T1000 (cell line): ENCODE measurements around the gene CSKMT.
"Not testable (repeated sequence)": the region's sequence is repeated elsewhere in the genome, so short reads cannot be mapped to it uniquely, and the experiment has no call there.

Experiments
- DNase-seq: peaks from one replicate; lab custom pipeline; 2025; ENCODE audit warnings: mixed read lengths; lab: John Stamatoyannopoulos, UW

The CSKMT gene

DNA sequence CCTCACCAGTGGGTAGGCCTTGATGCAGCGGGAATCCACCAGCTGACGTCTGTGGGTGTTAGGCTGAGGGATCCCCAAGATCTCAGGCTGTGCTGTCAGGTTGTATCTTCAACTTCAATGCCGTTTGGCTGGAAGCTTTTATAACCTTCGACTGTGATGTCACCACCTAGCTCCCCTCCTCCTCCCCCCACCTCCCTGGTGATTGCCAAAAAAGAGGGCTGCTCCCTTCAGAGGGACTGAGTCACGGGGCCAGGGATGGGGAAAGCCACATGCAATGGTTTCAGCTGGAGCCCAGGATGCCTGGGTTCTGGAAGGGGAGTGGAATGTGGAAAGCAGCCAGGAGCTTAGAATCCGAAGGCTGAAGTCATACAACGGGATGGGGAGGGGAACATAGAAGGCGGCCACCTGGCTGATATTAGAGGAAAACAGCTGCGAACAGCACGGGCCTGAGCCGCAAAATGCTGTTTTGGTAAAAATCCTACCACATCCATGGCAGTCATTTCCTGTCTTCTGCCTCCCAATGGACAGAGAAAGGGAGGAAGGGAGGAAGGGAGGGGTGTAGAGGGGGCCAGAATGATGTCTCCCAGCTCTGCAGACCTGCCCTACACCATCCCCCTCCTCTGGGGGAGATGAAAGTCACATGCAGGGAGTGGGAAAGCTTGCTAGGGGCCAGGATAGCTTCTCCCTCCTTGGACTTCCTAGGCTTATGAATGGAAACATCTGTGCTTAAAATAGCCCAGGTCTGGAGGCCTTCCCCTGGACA is 24.5 kb downstream of the CSKMT start, which contains the start of gene LRRN4CL:
LRRN4CL (minus strand) TSS at position 110 of the 763 bp plus-strand sequence. CDS start 1,022 bp downstream, outside the sequence.
- peak; percentile 71 for DNase-seq

DNA sequence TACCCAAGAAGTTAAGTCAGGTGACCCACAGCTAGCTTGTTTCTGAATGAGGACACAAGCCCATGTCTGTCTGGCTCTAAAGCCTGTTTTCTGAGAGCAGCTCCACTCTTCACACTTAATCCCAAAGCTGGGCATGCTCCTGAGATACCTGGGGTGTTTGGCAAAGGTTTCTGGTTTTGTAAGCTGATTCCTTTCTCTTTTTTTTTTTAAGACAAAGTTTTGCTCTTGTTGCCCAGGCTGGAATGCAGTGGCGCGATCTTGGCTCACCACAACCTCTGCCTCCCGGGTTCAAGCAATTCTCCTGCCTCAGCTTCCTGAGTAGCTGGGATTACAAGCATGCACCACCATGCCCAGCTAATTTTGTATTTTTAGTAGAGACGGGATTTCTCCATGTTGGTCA is 28.5 kb downstream of the CSKMT start:
- not testable (repeated sequence) for DNase-seq

DNA sequence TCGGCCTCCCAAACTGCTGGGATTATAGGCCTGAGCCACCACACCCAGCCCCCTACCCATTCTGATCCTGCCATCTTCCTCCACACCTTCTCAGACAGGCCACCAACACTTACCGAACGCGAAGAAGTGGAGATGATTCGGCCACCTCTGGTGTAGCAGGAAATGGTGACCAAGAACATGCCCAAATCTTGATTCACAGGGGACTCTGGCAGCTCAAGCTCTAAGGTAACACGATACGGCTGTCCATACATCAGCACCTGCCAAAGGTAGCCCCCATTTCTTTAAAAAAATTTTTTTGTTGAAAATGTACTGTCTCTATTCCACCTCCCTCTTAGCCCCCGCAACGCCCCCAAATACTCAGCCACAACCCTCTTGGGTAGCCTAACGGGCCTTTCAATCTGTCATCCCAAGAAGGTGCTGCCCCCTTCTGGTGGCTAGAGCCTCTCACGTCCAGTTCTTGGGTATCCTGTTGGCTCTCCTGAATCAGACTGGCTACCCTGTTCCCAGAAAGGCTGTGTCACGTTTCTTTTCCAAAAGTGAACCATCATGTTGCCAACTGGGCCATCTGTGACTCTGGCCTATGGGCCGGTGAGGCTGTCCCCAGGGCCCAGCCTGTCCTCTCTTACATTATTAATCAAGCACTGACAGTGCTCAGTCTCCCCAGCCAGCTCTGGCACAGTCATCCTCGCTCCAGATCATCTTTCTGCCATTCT is 29.5 kb downstream of the CSKMT start:
- DNase-seq, result peak; percentile 41

DNA sequence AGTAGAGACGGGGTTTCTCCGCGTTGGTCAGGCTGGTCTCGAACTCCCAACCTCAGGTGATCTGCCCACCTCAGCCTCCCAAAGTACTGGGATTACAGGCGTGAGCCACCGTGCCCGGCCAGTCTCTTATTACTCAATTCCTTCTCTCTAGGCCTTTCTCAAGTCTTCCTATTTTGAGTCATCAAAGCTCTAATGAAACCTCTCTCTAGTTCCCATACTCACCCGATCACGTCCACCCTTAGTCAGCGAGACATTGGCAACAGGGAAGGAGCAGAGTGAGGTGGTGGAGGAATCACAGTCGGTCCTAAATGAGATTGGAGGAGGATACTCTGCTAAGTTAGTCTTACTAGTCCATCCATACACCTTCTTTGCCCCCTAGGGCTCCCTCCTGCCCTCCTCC is 37.1 kb downstream of the CSKMT start:
- DNase-seq, result no peak

DNA sequence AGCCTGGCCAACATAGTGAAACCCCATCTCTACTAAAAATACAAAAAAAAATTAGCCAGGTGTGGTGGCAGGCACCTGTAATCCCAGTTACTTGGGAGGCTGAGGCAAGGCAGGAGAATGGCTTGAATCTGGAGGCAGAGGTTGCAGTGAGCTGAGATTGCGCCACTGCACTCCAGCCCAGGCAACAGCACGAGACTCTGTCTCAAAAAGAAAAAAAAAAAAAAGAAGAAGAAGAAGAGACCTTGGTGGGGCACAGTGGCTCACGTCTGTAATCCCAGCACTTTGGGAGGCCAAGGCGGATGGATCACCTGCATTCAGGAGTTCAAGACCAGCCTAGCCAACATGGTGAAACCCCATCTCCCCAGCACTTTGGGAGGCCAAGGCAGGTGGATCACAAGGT is 38.8 kb downstream of the CSKMT start:
- not testable (repeated sequence) for DNase-seq

DNA sequence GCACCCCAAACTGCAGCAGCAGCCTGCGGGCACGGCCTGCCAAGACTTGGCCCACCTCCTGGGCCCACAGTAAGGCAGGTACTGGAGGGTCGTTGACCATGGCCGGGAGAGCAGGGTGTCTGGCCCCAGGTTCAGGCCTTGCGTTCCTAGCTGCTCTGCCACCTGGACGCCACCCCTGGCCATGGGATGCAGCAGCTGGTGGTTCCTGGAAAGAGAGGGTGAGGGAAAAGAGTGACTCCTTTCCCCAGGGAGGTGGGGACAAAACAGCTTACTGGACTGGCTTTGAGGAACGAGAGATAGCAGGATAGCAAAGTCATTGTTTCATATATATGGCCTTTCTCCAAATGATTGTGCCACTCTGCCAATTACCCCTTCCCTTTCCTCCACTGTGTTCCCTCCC is 40.3 kb downstream of the CSKMT start:
- DNase-seq, result no peak

DNA sequence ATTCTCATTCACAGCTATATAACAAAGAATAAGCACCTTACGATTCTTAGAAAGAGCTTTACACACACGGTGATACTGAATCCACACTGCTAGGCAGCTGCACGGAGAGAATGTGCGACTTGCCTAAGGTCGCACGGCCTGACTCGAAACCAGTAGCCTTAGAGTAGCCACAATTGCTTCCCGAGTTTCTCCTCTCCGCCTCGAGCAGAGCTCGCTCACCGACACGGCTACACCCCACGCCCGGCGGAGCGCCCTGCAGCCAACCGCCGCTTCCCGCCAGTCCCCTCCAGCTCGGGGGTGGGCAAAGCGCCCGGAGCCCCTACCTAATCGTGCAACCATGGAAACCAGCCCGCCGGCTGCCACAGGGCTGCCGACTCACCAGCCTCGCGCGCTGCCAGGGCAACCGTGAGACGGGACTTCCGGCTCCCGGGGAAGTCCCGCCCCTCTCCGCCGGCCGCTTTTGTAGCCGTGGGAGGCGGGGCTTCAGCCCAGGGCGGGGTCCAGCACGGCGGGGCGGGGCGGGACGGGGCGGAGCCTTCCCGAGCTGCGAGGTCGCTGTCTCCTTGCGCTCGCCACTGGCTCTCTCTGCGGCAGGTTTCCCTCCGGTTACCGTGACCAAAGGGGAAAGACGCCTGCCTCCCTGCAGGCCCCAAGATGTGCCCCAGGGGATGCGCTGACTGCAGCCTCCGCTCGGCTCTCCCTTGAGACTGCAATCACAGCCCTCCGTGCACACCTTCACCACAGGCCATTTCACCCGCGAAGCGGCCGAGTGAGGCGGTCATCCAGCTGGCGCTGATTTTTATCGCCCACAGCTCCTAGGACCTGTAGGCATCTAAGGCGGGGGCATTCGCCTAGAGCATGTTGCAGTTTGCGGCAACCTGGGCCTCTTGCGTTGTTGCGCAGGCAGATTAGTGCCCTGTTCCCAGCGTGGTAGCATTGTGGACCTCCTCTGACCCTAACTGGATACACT is 41.1 kb downstream of the CSKMT start:
- DNase-seq, result peak; percentile 96

DNA sequence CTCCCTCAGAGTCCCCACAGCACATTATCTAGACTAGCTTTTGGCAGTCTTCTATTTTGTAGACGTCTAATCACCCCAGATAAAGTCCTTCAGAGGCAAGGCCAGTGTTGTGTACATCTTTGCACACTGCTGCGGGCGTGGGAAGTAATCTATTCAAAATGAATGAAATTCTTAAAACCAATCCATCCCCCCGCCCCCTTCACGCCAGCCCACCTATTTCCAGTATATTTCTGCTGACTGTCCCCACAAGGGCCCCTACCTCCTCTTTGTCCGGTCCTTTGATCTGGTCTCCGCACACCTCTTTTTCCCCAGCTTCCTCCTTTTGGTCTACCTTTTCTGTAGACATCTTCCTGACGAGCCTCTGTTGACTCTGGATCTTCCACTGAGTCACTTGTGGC is 41.7 kb downstream of the CSKMT start:
- DNase-seq, result no peak

DNA sequence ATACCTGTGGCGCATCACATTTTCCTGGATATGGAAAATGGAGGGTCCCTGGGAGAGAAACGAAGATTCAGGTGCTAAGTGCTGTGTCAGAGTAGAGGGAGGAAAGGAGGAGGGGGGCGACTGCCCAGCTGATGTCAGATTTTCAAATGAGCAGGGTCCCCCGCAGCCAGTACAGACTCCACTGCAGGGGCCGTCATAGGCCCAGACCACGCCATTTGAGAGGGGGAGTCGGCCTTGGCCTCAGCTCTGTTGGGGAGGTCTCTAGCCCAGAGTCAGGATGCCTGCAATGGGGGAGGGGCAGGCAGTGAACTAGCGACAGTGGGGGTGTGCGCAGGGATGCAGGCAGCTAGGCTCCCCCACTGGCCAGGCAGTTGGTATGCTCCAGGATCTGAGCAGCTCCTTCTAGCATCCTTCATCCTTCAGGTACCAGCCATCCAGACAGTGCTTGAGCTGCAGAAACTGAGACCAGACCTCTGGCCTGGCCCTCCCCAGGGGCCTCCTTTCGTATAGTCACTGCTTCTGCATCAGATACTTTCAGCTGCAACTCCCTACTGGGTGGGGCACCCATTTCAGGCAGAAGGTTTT is 42.3 kb downstream of the CSKMT start, which contains the start of the genes BSCL2 and GNG3:
BSCL2 (minus strand) TSS at position 148 of the 585 bp plus-strand sequence. CDS start 229 bp downstream, outside the sequence.
GNG3 (plus strand) TSS at position 400 of the 585 bp plus-strand sequence. CDS start 620 bp downstream, outside the sequence.
- DNase-seq, result no peak

DNA sequence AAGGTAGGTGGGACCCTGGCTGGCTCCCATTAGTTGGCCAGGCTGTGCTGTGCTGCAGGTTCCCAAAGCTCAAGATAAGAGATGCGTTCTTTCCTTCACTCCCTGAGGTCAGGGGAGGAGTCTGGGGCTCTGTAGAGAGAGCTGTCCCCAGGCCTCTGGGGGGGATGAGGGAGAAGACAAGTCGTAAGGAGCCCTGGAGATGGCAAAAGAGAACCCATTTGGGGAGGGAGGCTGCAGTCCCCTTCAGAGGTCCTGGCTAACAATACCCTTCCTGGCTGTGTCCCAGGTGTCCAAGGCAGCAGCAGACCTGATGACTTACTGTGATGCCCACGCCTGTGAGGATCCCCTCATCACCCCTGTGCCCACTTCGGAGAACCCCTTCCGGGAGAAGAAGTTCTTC is 43.3 kb downstream of the CSKMT start:
- DNase-seq, result no peak

DNA sequence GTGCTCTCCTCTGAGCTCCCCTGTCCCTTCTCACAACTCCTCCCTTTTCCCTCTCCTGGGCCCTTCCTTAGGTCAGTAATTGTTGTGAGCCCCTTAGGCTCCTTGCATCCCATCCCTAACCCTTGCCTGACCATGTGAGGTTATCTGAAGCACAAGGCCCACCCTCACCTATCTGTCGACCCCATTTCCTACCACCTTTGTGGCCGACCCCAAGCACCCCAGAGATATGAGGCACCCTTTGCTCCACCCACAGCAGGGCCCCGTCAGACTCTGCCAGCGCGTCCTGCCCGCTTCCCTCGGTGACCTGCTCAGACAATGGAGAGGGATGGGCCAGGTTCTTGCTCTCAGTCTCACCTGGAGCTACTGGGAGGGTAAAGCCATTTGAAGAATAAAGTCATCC is 43.7 kb downstream of the CSKMT start:
- DNase-seq, result no peak

DNA sequence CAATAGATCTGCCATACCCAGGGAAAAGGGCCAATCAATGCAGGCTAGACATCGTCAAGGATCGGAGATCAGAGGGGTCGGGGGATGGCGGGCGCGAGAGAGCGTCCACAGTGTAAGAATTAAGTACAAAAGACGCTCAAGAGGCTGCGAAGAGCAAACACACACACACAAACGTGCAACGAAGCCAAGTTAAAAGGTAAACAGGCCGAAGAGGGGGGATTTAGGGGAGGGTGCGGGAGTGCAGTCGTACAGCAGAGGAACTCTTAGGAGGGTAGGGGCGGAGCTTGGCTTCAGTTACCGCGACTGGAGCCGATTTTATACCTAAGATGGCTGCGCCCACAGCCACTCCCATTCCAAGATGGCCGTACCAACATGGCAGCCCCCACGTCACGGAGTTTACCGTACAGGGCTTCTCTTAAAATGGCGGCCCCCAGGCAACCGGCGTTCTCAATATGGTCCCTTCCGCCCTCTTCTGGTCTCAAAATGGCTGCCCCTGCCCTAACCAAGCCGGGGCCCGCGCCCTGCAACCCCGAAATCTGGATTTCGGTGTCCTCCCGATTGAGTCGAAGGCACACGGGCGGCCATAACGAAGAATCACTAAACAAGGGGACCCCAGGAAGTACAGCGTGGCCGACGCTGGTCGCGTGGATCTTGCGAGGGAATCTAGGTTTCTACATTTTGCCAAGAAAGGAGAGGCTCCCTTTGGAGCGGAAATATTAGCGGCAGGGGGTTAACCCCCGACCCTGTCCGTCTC is 44.3 kb downstream of the CSKMT start:
- DNase-seq, result peak; percentile 89

DNA sequence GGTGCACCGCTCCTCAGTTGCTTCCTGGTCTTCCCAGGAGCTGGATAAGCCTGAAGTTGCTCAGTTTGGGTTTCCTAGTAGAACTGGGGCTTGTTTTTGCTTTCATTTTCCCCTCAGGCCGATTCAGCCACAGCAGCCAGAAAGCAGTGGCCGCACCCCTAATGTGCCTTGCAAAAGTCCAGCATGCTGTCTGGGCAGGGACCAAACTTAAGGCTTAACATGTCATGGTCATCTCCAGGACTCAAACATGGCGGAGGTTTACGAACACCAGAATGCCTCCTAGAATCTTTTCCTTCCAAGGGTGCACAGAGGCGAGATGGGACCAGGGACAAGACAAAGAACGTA is 44.9 kb downstream of the CSKMT start:
- no peak for DNase-seq

DNA sequence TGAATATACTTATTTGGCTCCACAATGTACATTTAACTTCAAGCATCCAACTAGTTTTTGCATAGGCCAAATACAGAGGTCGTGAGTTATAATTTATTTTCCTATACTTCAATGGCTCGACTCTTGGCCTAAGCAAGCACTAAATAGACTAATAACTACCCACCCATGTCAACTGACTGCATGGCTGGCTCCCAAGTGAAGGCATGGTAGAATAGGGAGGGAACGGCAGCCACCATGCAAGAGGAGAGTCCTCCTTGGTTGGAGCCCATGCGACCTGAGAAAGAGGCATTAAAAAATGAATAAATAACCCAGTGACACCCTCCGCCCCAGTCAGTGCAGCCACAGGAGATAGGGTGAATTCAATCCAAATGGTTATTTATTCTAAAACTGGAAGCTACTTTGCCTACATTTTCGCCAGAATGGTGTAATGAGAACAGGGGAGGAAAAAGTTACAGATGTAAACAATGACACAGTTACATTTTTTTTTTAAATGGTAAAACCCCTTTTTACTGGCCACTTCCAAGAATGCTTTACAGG is 47.2 kb downstream of the CSKMT start:
- no peak for DNase-seq

DNA sequence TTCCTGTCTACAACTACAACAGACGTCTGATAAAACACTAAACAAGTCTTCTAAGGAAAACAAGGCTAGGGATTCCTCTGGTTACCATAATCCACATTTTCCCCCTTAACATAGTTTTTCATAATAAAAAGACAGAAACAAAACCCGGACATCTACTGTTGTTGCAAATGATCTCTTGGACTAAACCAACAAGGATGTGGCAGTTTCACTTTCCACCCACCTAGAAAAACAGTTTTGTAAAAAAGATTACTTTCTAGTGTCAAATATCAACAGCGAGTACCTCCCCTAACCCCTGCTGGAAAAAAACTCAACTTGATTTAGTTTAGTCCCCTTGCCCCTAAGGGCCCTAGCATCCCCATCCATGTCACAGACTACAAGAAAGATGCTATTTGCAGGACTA is 47.7 kb downstream of the CSKMT start:
- DNase-seq, result no peak

DNA sequence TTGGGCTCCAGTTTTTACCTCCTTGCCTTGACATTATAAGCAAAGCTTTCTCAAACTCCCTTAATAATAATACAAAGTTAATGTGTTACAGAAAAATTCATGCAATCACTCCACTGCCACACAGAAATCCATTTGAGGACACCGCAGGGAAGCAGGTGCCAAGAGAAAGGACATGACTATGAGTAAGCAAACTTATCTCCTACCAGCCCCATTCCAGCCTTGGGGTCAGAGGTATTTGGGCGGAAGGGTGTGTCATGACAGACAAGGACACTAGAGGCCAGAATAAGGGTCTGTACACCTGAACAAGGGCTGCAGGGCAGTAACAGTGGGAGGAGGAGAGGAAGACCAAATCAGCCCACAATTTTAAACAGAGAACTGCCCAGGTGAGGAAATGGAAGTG is 48.2 kb downstream of the CSKMT start:
- DNase-seq, result no peak

DNA sequence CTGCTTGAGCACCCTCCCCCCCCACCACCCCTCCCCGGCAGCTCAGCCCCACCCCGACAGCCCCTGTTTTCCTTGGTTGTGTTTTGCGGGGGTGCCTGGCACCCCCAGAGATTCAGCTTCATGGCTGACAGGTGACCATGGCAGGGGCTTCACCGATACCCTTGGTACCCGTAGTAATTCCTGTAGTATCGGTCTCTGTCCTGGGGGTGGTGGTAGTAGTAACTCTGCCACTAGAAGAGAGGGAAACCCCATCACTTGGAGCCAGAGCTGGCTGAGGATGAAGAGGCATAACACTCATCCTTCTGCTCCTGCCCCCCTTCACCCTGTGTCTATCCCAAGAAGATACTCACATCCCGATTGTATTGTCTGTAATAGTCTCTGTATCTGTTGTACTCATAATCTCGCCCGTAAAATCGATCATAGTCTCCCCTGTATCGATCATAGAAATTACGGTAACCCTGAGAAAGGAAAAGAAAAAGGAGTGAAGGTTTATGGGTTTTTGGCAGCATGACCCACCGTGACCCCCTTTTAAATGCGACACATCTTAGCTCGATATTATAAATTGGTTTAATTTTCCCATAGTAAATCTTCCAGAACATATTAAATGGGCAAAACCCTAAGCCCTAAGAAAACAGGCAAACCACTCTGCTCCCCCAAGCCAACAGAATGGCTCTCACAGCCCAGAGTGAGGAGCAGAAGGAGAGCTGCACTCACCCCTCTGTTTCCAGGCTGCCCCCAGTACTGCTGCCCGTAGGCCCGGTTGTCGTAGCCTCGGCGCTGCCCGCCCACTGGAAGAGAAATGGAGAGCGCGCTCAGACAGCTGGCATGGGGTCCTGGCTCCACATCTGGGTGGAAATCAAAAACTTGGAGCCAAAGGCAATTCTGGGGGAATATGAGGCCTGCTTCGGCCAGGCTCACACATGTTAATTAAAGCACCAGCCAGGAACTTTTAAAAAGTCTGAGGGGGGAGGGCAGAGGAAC is 50.3 kb downstream of the CSKMT start:
- no peak for DNase-seq

DNA sequence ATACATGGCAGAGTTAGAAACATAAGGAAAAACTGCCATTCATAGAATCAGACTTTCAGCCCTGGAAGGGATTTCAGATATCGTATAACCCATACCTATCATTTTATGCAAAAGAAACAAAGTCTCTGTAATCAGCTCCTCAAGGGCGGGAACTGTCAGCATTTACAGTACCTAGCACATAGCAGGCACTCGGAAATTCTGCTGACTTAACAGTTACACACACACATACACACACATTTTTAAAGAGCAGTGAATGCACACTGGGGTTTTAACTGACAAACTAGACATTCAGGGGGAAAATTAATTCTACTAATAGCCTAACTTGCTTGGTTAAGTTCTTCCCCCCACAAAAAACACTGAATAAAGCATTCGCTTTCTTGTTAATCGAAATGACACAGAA is 51.1 kb downstream of the CSKMT start:
- DNase-seq, result no peak

DNA sequence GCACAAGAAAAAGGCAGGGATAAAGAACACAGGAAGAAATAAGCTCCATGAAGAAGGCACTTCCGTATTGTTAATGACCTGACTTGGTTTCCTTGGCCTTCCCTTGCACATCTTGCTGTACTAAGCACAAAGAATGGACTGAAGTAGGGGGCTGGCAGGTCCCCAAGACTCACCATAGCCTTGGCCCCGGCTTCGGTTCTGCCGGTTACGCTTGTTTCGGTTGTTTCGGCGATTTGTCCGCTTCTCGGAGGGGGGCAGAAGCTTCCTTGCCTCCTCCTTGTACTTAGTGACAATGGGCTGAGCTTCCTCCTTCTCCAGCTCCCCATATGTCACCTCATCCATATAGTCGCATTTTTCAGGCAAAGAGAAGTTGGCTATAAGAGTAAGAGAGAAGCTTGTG is 51.7 kb downstream of the CSKMT start:
- no peak for DNase-seq
